GM12878 (cell line): ENCODE data around the gene PMEL. TPM values are rescaled to one million over a fixed set of nuclear protein-coding genes. Genes with fewer than 3 reads are reported as not detected.
A peak's percentile ranks its signal among the peaks of the same experiment; 100 is the strongest.

Experiments used
- ATAC-seq: fragments of 200-7000 bp; cut with Tn5 transposase; 3 replicates; pipeline ENCODE4 v1.9.1; 2020; ENCODE audit warnings: mild to moderate bottlenecking, moderate library complexity
- BruUV-seq: library from RNA; stranded (reverse); fragments of 400-500 nt; replicated peaks from 2 replicates; lab custom pipeline; 2021; lab: Mats Ljungman, UMichigan
- CTCF ChIA-PET: fragments of 300-600 bp; sonication (Branson Sonifier 250); formaldehyde crosslinking; extraction: SDS; loops from one replicate; lab custom pipeline; 2021; ENCODE audit warnings: inconsistent platforms; lab: Yijun Ruan, JAX
- POLR2A ChIA-PET: fragments of 350-600 bp; formaldehyde crosslinking; extraction: SDS; loops from one replicate; lab custom pipeline; 2021; ENCODE audit warnings: inconsistent platforms; lab: Charles Lee
- RAD21 ChIA-PET: fragments of 300-600 bp; sonication (Branson Sonifier 250); formaldehyde crosslinking; loops from one replicate; lab custom pipeline; 2023; ENCODE audit warnings: antibody characterized with exemption; ENCODE audit not compliant: unreplicated experiment; lab: Charles Lee
- SMC1A ChIA-PET: fragments of 300-600 bp; sonication (Branson Sonifier 250); formaldehyde crosslinking; loops from one replicate; lab custom pipeline; 2023; ENCODE audit not compliant: unreplicated experiment, uncharacterized antibody; lab: Charles Lee
- DNase-seq: peaks from one replicate; pipeline ENCODE4 v3.0.0-alpha.2; 2011; ENCODE audit warnings: low read depth, low spot score
- FAIRE-seq: peaks from 3 replicates; lab custom pipeline; 2011; peaks lifted over from hg19 to GRCh38; lab: Jason Lieb, UNC
- H2AFZ ChIP-seq: 2 replicates; pipeline ENCODE4 v1.6.0; 2011; ENCODE audit warnings: low read depth, low read length, control low read depth; ENCODE audit not compliant: control insufficient read depth
- H3K27ac ChIP-seq: 2 replicates; pipeline ENCODE4 v1.5.1; 2011; ENCODE audit warnings: control low read depth; ENCODE audit not compliant: control insufficient read depth, insufficient read depth
- H3K27me3 ChIP-seq, 2 experiments: replicated peaks in 1 of 2; 2 replicates each; pipeline versions ENCODE4 v1.6.0 to v1.6.1; 2011; ENCODE audit warnings: low read length in 1 of 2; ENCODE audit not compliant: control insufficient read depth in 2 of 2, insufficient read depth in 2 of 2
- H3K36me3 ChIP-seq, 2 experiments: 2 replicates each; pipeline ENCODE4 v1.5.1; 2011; ENCODE audit warnings: low read length in 1 of 2; ENCODE audit not compliant: control insufficient read depth in 2 of 2, insufficient read depth in 2 of 2
- H3K4me1 ChIP-seq: 2 replicates; pipeline ENCODE4 v1.6.1; 2011; ENCODE audit warnings: mild to moderate bottlenecking, low read length, moderate library complexity, mixed read lengths; ENCODE audit not compliant: control insufficient read depth, insufficient read depth
- H3K4me2 ChIP-seq: 2 replicates; pipeline ENCODE4 v1.6.0; 2011; ENCODE audit warnings: control low read depth; ENCODE audit not compliant: control insufficient read depth, insufficient read depth
- H3K4me3 ChIP-seq: fragments of 200-600 bp; sonication (generic); 2 replicates; pipeline ENCODE4 v1.5.1; 2016
- H3K79me2 ChIP-seq: 2 replicates; pipeline ENCODE4 v1.6.0; 2011; ENCODE audit warnings: low read length; ENCODE audit not compliant: control insufficient read depth, insufficient read depth
- H3K9ac ChIP-seq: 2 replicates; pipeline ENCODE4 v1.8.0; 2011; ENCODE audit warnings: low read length, control low read depth, mixed read lengths; ENCODE audit not compliant: control insufficient read depth, insufficient read depth
- H3K9me3 ChIP-seq: replicated peaks from 3 replicates; pipeline ENCODE4 v1.5.1; 2011; ENCODE audit warnings: mild to moderate bottlenecking, low read length; ENCODE audit not compliant: control insufficient read depth, insufficient read depth
- H4K20me1 ChIP-seq: 2 replicates; pipeline ENCODE4 v1.6.0; 2011; ENCODE audit not compliant: control insufficient read depth, insufficient read depth
- DPF2 ChIP-seq: fragments of 450-650 bp; IDR thresholded peaks from 2 replicates; pipeline ENCODE4 v1.6.1; 2017; ENCODE audit warnings: mild to moderate bottlenecking
- GATAD2B ChIP-seq: fragments of 450-650 bp; conservative IDR thresholded peaks from 2 replicates; pipeline ENCODE4 v1.6.1; 2017; ENCODE audit warnings: low read depth, mild to moderate bottlenecking, moderate library complexity
- IKZF2 ChIP-seq, 2 experiments: fragments of 450-650 bp; IDR thresholded peaks; 2 replicates each; pipeline ENCODE4 v1.6.1; 2017; ENCODE audit warnings: mild to moderate bottlenecking in 2 of 2, moderate library complexity in 2 of 2
- NRF1 ChIP-seq: conservative IDR thresholded peaks from 2 replicates; pipeline ENCODE4 v1.6.1; 2011; ENCODE audit warnings: mild to moderate bottlenecking, low read depth, low read length, improper control_type of control experiment
- RAD51 ChIP-seq: fragments of 450-650 bp; IDR thresholded peaks from 2 replicates; pipeline ENCODE4 v1.6.1; 2016; ENCODE audit warnings: moderate library complexity, mild to moderate bottlenecking, inconsistent platforms
- SMAD5 ChIP-seq: IDR thresholded peaks from 2 replicates; pipeline ENCODE4 v1.6.1; 2016; ENCODE audit warnings: antibody characterized with exemption, low read depth
- TCF7 ChIP-seq: IDR thresholded peaks from 2 replicates; pipeline ENCODE4 v1.6.1; 2014; ENCODE audit warnings: antibody characterized with exemption, borderline replicate concordance
- WGBS: methylation state at CpG from one replicate; pipeline ENCODE4 v1.1.6; 2016; ENCODE audit warnings: low lambda C conversion rate; ENCODE audit not compliant: insufficient replicate concordance, insufficient coverage; ENCODE audit errors: missing lambda C conversion rate; 5-methylcytosine and 5-hydroxymethylcytosine counted together
- in situ Hi-C: fragments of 300-500 bp; cut with MboI; formaldehyde crosslinking; loops from 9 replicates; pipeline ENCODE4 v1.14.3; 2018; ENCODE audit warnings: mixed read lengths
- intact Hi-C: fragments of 100-400 bp; cut with micrococcal nuclease; formaldehyde crosslinking; loops from one replicate; pipeline ENCODE4 v1.14.2; 2022; ENCODE audit not compliant: unreplicated experiment
- polyA plus RNA-seq, 11 experiments: library from polyadenylated mRNA; depleted of rRNA in 4 of 11; unstranded in 6 of 11; stranded (reverse) in 5 of 11; fragments of >200 nt; fragmentation: Nextera tagmentation in 4 of 11; fragmentation: Illumina TruSeq in 1 of 11; extraction: Ambion mirVana in 4 of 11; extraction: Trizol in 1 of 11; gene quantifications; 1 replicate in 1 of 11; 2 replicates in 10 of 11; pipeline versions ENCODE4 v1.2.1 to v1.2.3, GENCODE V29; 2011 to 2016; ENCODE audit warnings: inconsistent platforms in 2 of 11, missing spikeins in 2 of 11, low read depth in 1 of 11
- total RNA-seq, 4 experiments: library from RNA; depleted of rRNA in 3 of 4; stranded (reverse); fragments of >200 nt in 3 of 4; fragmentation: Illumina TruSeq in 1 of 4; extraction: Trizol in 1 of 4; gene quantifications; 2 replicates each; pipeline versions ENCODE4 v1.2.1 to v1.2.3, GENCODE V29; 2013 to 2021

PMEL gene
- total and polyA plus RNA-seq, 10 of the 15 experiments (the other 5 are each of a cell fraction or from before 2014, with no cell fraction given): 0.32 to 1.6 (median 0.56) TPM

GRCh38 chr12:55997535-55997859, 31.7 kb upstream of the PMEL start:
- Histone ChIP-seq H3K4me2 (peak overlapping the region; percentile 88), H3K9ac (peak overlapping the region; percentile 72), H3K27ac (0 out of 2 replicates have a peak overlapping the region, but pooled peaks have one; percentile 20), H3K79me2 (no peaks in the 10 kb centered on the region), H3K27me3 (no peaks in the 10 kb centered on the region), H3K4me1 (peaks cover 3% of the 10 kb centered on the region; the same call in 1 of the 2 replicates), H3K36me3 (peaks cover 1 to 5% of the 10 kb centered on the region in 2 experiments; a peak in 3 of 4 replicates), H3K4me3 (peak overlapping the region; percentile 74), H2AFZ (peak overlapping the region; percentile 80), H4K20me1 (no peaks in the 10 kb centered on the region), H3K9me3 (no peaks in the 10 kb centered on the region)
- in situ Hi-C loops (no loop called here), intact Hi-C loops (loop anchor here (5.0 kb wide), 1 partner anchor 120 kb away; the partner anchor contains the start of genes RPL41 and ZC3H10)
- RAD21 ChIA-PET: interaction anchor here (0.6 to 4.8 kb wide), 21 partner anchors 10 to 268 kb away, joined by 3 to 44 read pairs (median 10); partner anchors contain the start of genes PA2G4, PYM1, RAB5B and RPL41
- CTCF ChIA-PET: interaction anchor here (0.6 to 6.0 kb wide), 27 partner anchors 9 to 259 kb away, joined by 3 to 107 read pairs (median 5); partner anchors contain the start of genes DGKA, GDF11, ORMDL2 and PA2G4
- BruUV-seq: no TSS peak
- SMC1A ChIA-PET: interaction anchor here (0.7 to 4.2 kb wide), 14 partner anchors 10 to 259 kb away, joined by 3 to 52 read pairs (median 6); partner anchors contain the start of genes DNAJC14, PYM1 and RAB5B
- ATAC-seq: peak; percentile 15
- no peak for FAIRE-seq
- TF ChIP-seq IKZF2 (IDR thresholded peaks at IDR 0.05) (no peak), GATAD2B (peak; percentile 10; the same call in 1 of the 2 replicates), SMAD5 (no peak), NRF1 (no peak), DPF2 (no peak), TCF7 (no peak), RAD51 (no peak)
- WGBS: 38% methylated on average over 4 of the region's 5 CpGs
- POLR2A ChIA-PET: interaction anchor here (0.5 to 2.6 kb wide), 16 partner anchors 10 to 263 kb away, joined by 3 to 46 read pairs (median 6); partner anchors contain the start of genes PYM1 and RAB5B
- DNase-seq: no peak
